Panc1 (cell line): ENCODE measurements around the gene RADX. TPM values are rescaled to one million over a fixed set of nuclear protein-coding genes. Genes with fewer than 3 reads are reported as not detected.

ENCODE experiments used
- ATAC-seq: fragments of 200-7000 bp; cut with Tn5 transposase; 2 replicates; pipeline ENCODE4 v1.9.1; 2020; ENCODE audit warnings: mild to moderate bottlenecking, moderate library complexity
- BruUV-seq: library from RNA; stranded (reverse); fragments of 400-500 nt; replicated peaks from 2 replicates; lab custom pipeline; 2021; lab: Mats Ljungman, UMichigan
- CTCF ChIA-PET: fragments of 300-600 bp; sonication (Branson Sonifier 250); formaldehyde crosslinking; loops from one replicate; lab custom pipeline; 2022; ENCODE audit warnings: antibody characterized with exemption; lab: Charles Lee
- POLR2A ChIA-PET: fragments of 300-600 bp; sonication (Branson Sonifier 250); formaldehyde crosslinking; loops from one replicate; lab custom pipeline; 2022; ENCODE audit warnings: antibody characterized with exemption; lab: Charles Lee
- DNase-seq: peaks from one replicate; pipeline ENCODE4 v3.0.0-alpha.2; 2010; ENCODE audit warnings: low read depth, low spot score
- H3K27ac ChIP-seq: 2 replicates; pipeline ENCODE4 v1.5.1; 2011; ENCODE audit warnings: mild to moderate bottlenecking, low read length, inconsistent platforms
- H3K27me3 ChIP-seq: fragments of 200-500 bp; sonication (Bioruptor generic); 2 replicates; pipeline ENCODE4 v1.6.0; 2014; ENCODE audit warnings: low read length, inconsistent platforms; ENCODE audit not compliant: control insufficient read depth, insufficient read depth
- H3K36me3 ChIP-seq: fragments of 200-500 bp; sonication (Bioruptor generic); 2 replicates; pipeline ENCODE4 v1.5.1; 2014; ENCODE audit warnings: inconsistent platforms, mild to moderate bottlenecking, low read length, moderate library complexity; ENCODE audit not compliant: control insufficient read depth, insufficient read depth
- H3K4me1 ChIP-seq: 2 replicates; pipeline ENCODE4 v1.5.1; 2011; ENCODE audit warnings: inconsistent platforms, mild to moderate bottlenecking, low read length, moderate library complexity; ENCODE audit not compliant: control insufficient read depth, insufficient read depth
- H3K4me3 ChIP-seq, 2 experiments: 2 replicates each; pipeline ENCODE4 v1.5.1; 2011 to 2012; ENCODE audit warnings: low read depth in 2 of 2, low read length in 2 of 2, mild to moderate bottlenecking in 2 of 2, inconsistent platforms in 1 of 2, moderate library complexity in 1 of 2
- H3K9me3 ChIP-seq: fragments of 200-500 bp; sonication (Bioruptor generic); 2 replicates; pipeline ENCODE4 v1.5.1; 2014; ENCODE audit warnings: low read depth, mild to moderate bottlenecking, inconsistent platforms, low read length, moderate library complexity; ENCODE audit not compliant: control insufficient read depth, insufficient read depth
- POLR2AphosphoS5 ChIP-seq: IDR thresholded peaks from 2 replicates; pipeline ENCODE4 v1.6.1; 2012; ENCODE audit warnings: mild to moderate bottlenecking, low read depth, low read length, moderate library complexity
- SIN3A ChIP-seq: IDR thresholded peaks from 2 replicates; pipeline ENCODE4 v1.6.1; 2012; ENCODE audit warnings: low read depth, mild to moderate bottlenecking, low read length, moderate library complexity, borderline replicate concordance; ENCODE audit not compliant: insufficient read depth
- TCF7L2 ChIP-seq: IDR thresholded peaks from 2 replicates; pipeline ENCODE4 v1.6.1; 2011; ENCODE audit warnings: mild to moderate bottlenecking, low read depth, low read length, inconsistent platforms
- in situ Hi-C: cut with HindIII; loops from 2 replicates; pipeline ENCODE4 v1.10.0; 2016; ENCODE audit warnings: low sequenced_read_pairs, low pct_unique_long_range_greater_than_20kb
- intact Hi-C: fragments of 100-400 bp; cut with micrococcal nuclease; formaldehyde crosslinking; loops from one replicate; pipeline ENCODE4 v1.10.0; 2022; ENCODE audit not compliant: unreplicated experiment
- total RNA-seq: library from RNA; stranded (reverse); gene quantifications from one replicate; pipeline ENCODE4 v1.2.1, GENCODE V29; 2021; ENCODE audit not compliant: unreplicated experiment
- TF ChIP-seq, protein P1 (sequence below), 2 experiments: IDR thresholded peaks; 2 replicates each; pipeline ENCODE4 v1.6.1; 2011 to 2012; ENCODE audit warnings: low read depth in 2 of 2, control low read depth in 1 of 2, low read length in 1 of 2, mild to moderate bottlenecking in 1 of 2, moderate library complexity in 1 of 2; ENCODE audit not compliant: insufficient read depth in 1 of 2
- TF ChIP-seq, protein P2 (sequence below): fragments of 450-650 bp; IDR thresholded peaks from 2 replicates; pipeline ENCODE4 v1.5.1; 2017; ENCODE audit warnings: mild to moderate bottlenecking

The RADX gene
- total RNA-seq, 1 experiment from 2014 or later: 5.2 TPM

DNA sequence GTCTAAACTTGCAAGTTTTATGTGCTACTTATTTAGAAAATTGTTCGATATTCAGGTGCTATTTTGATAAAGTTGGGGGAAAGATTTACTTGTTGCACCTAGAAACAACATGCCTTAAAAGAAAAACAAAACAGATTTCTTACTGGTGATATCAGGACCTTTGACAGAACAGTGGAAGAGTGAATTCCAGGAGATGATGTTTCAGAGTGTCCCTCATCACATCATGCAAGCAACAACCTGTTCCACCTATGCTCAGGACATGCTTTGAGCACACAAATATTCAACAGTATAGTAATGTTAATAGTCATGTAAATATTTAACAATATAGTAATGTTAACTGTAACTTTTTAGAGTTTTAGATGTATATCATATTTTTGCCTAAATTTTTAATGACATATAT is 90.9 kb downstream of the RADX start:
- CTCF ChIA-PET: no interaction called here
- H3K4me1 ChIP-seq: no peaks in the 10 kb centered on the region
- in situ Hi-C loops: no loop called here
- intact Hi-C loops: no loop called here
- TF ChIP-seq SIN3A (no peak), TCF7L2 (no peak), POLR2AphosphoS5 (no peak)
- TF ChIP-seq, protein P1, sequence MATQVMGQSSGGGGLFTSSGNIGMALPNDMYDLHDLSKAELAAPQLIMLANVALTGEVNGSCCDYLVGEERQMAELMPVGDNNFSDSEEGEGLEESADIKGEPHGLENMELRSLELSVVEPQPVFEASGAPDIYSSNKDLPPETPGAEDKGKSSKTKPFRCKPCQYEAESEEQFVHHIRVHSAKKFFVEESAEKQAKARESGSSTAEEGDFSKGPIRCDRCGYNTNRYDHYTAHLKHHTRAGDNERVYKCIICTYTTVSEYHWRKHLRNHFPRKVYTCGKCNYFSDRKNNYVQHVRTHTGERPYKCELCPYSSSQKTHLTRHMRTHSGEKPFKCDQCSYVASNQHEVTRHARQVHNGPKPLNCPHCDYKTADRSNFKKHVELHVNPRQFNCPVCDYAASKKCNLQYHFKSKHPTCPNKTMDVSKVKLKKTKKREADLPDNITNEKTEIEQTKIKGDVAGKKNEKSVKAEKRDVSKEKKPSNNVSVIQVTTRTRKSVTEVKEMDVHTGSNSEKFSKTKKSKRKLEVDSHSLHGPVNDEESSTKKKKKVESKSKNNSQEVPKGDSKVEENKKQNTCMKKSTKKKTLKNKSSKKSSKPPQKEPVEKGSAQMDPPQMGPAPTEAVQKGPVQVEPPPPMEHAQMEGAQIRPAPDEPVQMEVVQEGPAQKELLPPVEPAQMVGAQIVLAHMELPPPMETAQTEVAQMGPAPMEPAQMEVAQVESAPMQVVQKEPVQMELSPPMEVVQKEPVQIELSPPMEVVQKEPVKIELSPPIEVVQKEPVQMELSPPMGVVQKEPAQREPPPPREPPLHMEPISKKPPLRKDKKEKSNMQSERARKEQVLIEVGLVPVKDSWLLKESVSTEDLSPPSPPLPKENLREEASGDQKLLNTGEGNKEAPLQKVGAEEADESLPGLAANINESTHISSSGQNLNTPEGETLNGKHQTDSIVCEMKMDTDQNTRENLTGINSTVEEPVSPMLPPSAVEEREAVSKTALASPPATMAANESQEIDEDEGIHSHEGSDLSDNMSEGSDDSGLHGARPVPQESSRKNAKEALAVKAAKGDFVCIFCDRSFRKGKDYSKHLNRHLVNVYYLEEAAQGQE (IDR thresholded peaks at IDR 0.05; ENCODE audit: insufficient read depth in 1 of 2, low read depth in 2 of 2, low read length in 1 of 2): no peak
- TF ChIP-seq, protein P2, sequence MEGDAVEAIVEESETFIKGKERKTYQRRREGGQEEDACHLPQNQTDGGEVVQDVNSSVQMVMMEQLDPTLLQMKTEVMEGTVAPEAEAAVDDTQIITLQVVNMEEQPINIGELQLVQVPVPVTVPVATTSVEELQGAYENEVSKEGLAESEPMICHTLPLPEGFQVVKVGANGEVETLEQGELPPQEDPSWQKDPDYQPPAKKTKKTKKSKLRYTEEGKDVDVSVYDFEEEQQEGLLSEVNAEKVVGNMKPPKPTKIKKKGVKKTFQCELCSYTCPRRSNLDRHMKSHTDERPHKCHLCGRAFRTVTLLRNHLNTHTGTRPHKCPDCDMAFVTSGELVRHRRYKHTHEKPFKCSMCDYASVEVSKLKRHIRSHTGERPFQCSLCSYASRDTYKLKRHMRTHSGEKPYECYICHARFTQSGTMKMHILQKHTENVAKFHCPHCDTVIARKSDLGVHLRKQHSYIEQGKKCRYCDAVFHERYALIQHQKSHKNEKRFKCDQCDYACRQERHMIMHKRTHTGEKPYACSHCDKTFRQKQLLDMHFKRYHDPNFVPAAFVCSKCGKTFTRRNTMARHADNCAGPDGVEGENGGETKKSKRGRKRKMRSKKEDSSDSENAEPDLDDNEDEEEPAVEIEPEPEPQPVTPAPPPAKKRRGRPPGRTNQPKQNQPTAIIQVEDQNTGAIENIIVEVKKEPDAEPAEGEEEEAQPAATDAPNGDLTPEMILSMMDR: no peak
- no peaks in the 10 kb centered on the region for H3K36me3 ChIP-seq
- H3K27me3 ChIP-seq: no peaks in the 10 kb centered on the region
- BruUV-seq: no TSS peak
- POLR2A ChIA-PET: no interaction called here
- H3K9me3 ChIP-seq: no peaks in the 10 kb centered on the region
- no peak overlapping the region for H3K4me3 ChIP-seq
- ATAC-seq (no peak), DNase-seq (no peak)
- H3K27ac ChIP-seq: no peak overlapping the region

DNA sequence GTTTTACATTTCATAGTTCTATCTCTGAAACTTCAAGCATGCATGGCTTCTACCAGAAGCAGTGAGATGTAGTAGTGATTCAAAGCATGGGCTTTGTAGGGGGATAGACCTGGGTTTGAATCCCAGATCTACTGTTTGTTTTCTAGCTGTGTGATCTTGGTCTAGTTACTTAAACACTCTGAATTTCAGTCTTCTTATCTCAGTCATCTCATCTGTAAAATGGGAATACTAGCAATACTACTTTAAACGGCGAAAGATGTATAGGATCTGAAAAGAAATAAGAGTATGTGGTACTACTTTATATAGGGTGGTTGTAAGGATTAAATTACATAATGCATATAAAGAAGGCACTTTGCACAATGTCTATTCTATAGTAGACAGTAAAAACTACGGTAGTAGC is 94.7 kb downstream of the RADX start:
- H3K9me3 ChIP-seq: no peaks in the 10 kb centered on the region
- ChIA-PET CTCF (no interaction called here), POLR2A (no interaction called here)
- H3K4me3 ChIP-seq: no peak overlapping the region
- DNase-seq (no peak), ATAC-seq (no peak)
- no peaks in the 10 kb centered on the region for H3K4me1 ChIP-seq
- BruUV-seq: no TSS peak
- no peaks in the 10 kb centered on the region for H3K36me3 ChIP-seq
- TF ChIP-seq, protein P1 (IDR thresholded peaks at IDR 0.05; ENCODE audit: insufficient read depth in 1 of 2, low read depth in 2 of 2, low read length in 1 of 2): no peak
- TF ChIP-seq, protein P2: no peak
- TF ChIP-seq TCF7L2 (no peak), POLR2AphosphoS5 (no peak), SIN3A (no peak)
- intact Hi-C loops (no loop called here), in situ Hi-C loops (no loop called here)
- H3K27me3 ChIP-seq: no peaks in the 10 kb centered on the region
- H3K27ac ChIP-seq: no peak overlapping the region
